ENCODE measurements around the gene GPR39. TPM values are rescaled to one million over a fixed set of nuclear protein-coding genes. Genes with fewer than 3 reads are reported as not detected.
A peak's percentile ranks its signal among the peaks of the same experiment; 100 is the strongest.
"Not testable (repeated sequence)": the region's sequence is repeated elsewhere in the genome, so short reads cannot be mapped to it uniquely, and the experiment has no call there.

GPR39 gene
- total RNA-seq, 1 experiment from 2014 or later = 15.7 TPM

- in situ Hi-C loops (cut with HindIII; ENCODE audit: low pct_unique_long_range_greater_than_20kb, low sequenced_read_pairs) = no loop called here
- DNase-seq (ENCODE audit: low read depth) = no peak
These were observed 59.0 kb downstream of the GPR39 start for GRCh38 chr2:132475615-132476014.

- in situ Hi-C loops (cut with HindIII; ENCODE audit: low pct_unique_long_range_greater_than_20kb, low sequenced_read_pairs) = no loop called here
- DNase-seq (ENCODE audit: low read depth) = no peak
These were observed 60.8 kb downstream of the GPR39 start for GRCh38 chr2:132477436-132477835.

GRCh38 chr2:132477962-132478361 lies 61.4 kb downstream of the GPR39 start:
- in situ Hi-C loops (cut with HindIII; ENCODE audit: low pct_unique_long_range_greater_than_20kb, low sequenced_read_pairs) = no loop called here
- no peak for DNase-seq (ENCODE audit: low read depth)

DNA sequence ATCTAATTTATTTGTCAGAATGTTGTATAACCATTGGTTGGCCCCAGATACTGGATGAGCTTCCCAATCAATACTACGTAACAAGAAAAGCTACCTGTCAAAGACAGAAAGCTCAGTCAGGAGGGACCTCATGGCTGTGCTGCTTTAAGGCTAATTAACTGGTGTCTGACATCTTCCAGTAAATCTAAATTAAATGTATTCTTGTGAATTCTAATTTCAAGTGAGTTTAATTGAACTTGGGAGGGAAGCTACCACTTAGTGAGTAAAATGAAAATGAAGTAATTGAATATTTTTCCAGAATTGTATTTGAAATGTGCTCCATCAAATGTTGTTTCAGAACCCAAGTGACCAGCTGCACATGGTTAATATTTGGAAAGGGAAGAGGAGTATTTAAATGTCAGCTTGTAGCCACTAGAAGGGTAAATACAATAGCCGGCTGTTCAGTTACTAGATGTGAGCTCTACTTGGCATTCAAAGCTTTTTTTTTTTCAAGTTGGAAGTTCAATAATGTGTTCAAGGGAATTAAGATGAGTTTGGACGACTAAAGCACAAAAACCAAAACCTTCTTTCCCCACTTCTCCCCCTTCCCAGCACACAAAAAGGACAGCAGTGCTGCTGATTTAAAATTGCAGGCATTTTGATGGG lies 62.0 kb downstream of the GPR39 start:
- in situ Hi-C loops (cut with HindIII; ENCODE audit: low pct_unique_long_range_greater_than_20kb, low sequenced_read_pairs) = no loop called here
- no peak for DNase-seq (ENCODE audit: low read depth)

DNA sequence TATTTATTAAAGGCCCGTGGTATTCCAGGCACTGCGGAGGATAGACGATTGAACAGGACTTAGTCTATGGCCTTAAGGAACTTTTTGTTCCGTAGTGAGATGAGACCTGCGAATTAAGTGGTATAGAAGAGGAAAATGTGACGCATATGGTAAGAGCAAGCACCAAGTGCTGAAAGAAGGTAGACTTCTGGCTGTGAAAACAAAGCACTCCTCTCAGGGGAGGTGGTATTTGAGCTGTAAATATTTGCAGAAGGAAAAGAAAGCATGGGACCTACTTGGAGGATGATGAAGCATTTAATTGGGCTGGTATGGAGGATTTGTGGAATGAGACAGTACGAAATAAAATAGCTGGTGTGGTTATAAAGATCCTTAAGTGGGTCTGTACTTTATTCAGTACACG lies 62.5 kb downstream of the GPR39 start:
- no peak for DNase-seq (ENCODE audit: low read depth)
- in situ Hi-C loops (cut with HindIII; ENCODE audit: low pct_unique_long_range_greater_than_20kb, low sequenced_read_pairs) = no loop called here

DNA sequence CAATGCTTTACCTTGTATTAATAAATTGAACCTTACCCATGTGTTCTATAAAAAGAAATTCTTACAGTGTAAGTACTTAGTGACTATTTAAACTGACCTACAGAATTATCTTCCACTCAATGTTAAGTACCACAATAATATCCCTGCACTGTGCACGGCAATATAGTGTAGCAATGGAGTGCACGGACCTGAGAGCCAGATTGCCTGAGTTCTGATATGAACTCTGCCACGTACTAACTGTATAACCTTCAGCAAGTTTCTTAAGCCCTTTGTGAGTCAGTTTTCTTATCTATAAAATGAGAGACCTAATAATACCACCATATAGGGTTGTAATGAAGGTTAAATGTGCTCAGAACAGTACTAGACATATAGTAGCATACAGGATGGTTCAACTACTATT lies 66.2 kb downstream of the GPR39 start:
- no peak for DNase-seq (ENCODE audit: low read depth)
- in situ Hi-C loops (cut with HindIII; ENCODE audit: low pct_unique_long_range_greater_than_20kb, low sequenced_read_pairs) = no loop called here

DNA sequence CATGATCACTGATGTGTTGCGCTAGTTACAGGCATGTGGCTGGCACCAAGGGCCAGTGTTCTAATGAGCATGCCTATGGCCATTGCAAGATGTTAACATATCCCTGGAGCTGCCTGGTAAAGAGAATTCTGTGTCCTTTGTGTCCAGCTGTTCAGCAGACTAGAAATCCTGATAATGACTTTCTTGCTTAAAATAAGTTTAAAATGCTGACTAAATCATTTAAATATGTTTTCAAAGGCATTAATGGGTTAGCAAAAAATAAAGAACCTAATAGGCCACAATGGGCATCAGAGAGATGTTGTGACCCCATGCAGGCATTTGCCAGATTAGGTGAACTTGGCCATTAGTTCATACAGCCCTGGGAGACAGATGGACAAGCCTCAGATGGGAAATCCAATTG lies 67.5 kb downstream of the GPR39 start:
- DNase-seq (ENCODE audit: low read depth) = no peak
- in situ Hi-C loops (cut with HindIII; ENCODE audit: low pct_unique_long_range_greater_than_20kb, low sequenced_read_pairs) = no loop called here

DNA sequence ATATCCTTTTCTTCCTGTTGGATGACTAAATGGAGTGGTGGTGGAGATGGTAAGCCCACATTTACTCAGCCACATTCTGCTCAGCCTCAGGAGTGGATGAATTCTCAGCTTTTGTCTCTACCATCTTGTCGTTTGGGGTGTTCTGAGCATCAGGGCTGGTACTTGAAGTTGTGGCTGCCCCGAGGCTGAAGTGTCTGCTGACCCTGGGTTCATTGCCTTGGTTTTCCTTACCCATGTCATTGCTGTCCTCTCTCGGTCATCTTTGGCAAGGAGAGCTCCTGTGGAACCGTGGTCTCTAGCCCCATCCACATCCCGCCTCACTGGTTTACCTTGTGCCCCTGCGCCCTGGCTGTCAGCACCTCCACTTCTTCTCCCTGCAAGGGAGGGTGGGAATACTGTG lies 71.9 kb downstream of the GPR39 start:
- DNase-seq (ENCODE audit: low read depth) = no peak
- in situ Hi-C loops (cut with HindIII; ENCODE audit: low pct_unique_long_range_greater_than_20kb, low sequenced_read_pairs) = no loop called here

- in situ Hi-C loops (cut with HindIII; ENCODE audit: low pct_unique_long_range_greater_than_20kb, low sequenced_read_pairs) = no loop called here
- DNase-seq (ENCODE audit: low read depth) = no peak
These were observed 72.5 kb downstream of the GPR39 start for GRCh38 chr2:132489150-132489549.

DNA sequence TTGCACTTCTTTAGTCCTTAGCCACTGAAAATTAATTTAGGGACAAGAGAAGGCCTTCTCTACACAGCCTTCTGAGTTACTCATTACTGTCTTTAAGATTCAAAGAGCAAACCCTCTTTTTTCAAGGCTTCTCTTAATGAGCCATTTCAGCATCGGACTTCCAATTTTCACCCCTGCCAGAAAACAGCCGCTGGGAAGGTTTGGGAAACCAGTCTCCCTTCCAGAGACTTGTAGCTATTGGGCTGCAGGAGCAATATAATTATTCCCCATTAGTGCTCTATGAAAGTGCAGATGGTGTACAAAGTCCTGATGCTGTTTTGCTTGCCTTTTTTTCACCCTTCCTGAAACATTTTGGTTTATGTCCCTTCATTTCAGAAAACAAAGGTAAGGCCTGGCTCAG lies 79.3 kb downstream of the GPR39 start:
- in situ Hi-C loops (cut with HindIII; ENCODE audit: low pct_unique_long_range_greater_than_20kb, low sequenced_read_pairs) = no loop called here
- DNase-seq (ENCODE audit: low read depth) = no peak

DNA sequence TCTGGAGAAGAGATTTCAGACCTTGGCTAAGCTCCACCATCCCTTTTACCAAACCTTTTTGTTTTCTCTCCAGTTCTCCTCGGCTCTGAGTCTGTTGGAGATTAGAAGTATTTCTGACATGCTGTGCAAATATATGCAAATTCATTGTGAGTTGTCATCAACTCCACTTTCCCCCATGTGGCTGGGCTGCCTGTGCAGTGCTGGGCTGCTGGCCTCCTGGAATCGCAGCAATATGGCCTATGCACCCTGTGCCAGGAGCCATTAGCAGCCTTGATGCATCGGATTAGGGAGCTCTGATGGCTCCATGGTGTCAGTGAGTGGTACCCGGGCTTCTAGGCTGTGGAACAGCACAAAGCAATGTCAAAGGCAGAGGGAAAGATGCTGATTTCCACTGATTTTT lies 80.0 kb downstream of the GPR39 start:
- in situ Hi-C loops (cut with HindIII; ENCODE audit: low pct_unique_long_range_greater_than_20kb, low sequenced_read_pairs) = no loop called here
- DNase-seq (ENCODE audit: low read depth) = no peak

DNA sequence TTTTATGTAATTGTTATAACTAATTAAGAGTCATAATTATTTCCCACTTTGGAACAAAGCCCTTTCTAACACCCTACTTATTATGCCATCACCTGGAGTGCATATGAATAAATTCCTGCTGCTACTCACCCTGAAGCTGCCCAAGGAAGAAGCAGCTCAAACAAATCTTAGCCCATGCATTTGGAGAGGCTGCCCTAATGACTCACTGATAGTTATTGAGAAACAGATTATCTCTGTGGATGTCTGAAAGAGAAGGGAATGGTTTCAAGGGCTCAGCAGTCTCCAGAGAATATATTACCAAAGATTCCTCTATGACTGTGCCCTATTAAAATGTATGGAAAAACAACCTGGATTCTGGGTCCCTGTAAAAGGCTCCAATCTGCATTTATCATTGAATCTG lies 81.0 kb downstream of the GPR39 start:
- in situ Hi-C loops (cut with HindIII; ENCODE audit: low pct_unique_long_range_greater_than_20kb, low sequenced_read_pairs) = no loop called here
- no peak for DNase-seq (ENCODE audit: low read depth)

DNA sequence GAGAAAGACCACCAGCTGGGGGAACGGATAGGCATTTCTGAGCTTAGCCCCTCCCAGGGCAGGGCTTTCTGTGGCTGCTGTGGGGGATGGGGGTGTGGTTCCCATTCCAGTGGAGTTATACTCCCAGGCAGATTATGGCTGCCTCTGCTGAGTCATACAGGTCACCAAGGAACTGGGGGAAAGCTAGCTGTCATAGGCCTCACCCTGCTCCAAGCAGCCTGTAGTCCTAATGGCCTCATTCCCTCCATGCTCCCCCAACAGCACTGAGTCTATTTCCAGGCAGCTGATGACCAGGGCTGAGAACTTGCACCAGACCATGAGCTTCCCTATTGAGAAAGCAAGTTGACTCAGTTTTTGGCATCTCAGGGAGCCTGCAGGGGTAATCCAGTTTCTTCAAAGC lies 87.1 kb downstream of the GPR39 start:
- no peak for DNase-seq (ENCODE audit: low read depth)
- in situ Hi-C loops (cut with HindIII; ENCODE audit: low pct_unique_long_range_greater_than_20kb, low sequenced_read_pairs) = no loop called here

DNA sequence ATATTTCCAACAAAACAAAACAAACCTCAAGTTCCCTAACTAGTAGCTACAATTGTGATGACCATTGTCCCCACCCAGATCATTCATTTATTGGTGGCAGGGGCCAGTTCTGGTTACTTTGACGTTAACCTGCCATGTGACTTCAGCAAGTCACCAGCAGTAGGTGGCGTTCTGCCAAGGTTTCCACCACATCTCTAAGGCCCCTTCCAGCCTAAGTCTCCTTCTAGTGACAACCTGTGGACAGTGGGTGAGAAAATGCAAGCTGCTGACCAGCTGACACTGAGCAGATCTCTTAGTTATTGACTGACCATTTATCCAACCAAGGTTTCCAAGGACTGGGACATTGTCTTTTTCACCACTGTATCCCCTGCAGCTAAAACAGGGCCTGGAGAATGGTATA lies 98.4 kb downstream of the GPR39 start:
- DNase-seq (ENCODE audit: low read depth) = no peak
- in situ Hi-C loops (cut with HindIII; ENCODE audit: low pct_unique_long_range_greater_than_20kb, low sequenced_read_pairs) = no loop called here

- in situ Hi-C loops (cut with HindIII; ENCODE audit: low pct_unique_long_range_greater_than_20kb, low sequenced_read_pairs) = no loop called here
- no peak for DNase-seq (ENCODE audit: low read depth)
These were observed 100.8 kb downstream of the GPR39 start for GRCh38 chr2:132517386-132517785.

- no peak for DNase-seq (ENCODE audit: low read depth)
- in situ Hi-C loops (cut with HindIII; ENCODE audit: low pct_unique_long_range_greater_than_20kb, low sequenced_read_pairs) = no loop called here
These were observed 101.7 kb downstream of the GPR39 start for GRCh38 chr2:132518302-132518701.

- DNase-seq (ENCODE audit: low read depth) = no peak
- in situ Hi-C loops (cut with HindIII; ENCODE audit: low pct_unique_long_range_greater_than_20kb, low sequenced_read_pairs) = no loop called here
These were observed 103.0 kb downstream of the GPR39 start for GRCh38 chr2:132519566-132519965.

DNA sequence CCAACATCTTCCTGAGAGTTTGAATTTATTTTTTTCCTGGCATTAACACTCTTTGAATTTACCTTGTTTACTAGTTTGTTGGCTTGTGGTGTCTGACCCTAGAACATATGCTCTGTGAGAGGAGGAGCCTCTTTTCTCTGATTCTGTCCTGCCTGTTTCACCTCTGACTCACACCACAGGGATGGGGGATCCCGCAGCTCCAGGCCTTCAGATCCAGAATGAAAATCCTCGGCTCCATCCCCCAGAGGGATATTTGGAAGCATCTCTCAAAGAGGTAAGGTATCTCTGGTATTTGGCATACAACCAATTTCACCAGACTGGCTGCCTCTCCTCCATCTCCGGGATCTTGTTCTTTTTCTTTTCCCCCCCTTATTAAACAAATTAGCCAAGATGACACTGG lies 104.7 kb downstream of the GPR39 start:
- in situ Hi-C loops (cut with HindIII; ENCODE audit: low pct_unique_long_range_greater_than_20kb, low sequenced_read_pairs) = no loop called here
- DNase-seq (ENCODE audit: low read depth) = no peak

GRCh38 chr2:132522901-132523300 lies 106.3 kb downstream of the GPR39 start:
- DNase-seq (ENCODE audit: low read depth) = peak; percentile 6
- in situ Hi-C loops (cut with HindIII; ENCODE audit: low pct_unique_long_range_greater_than_20kb, low sequenced_read_pairs) = no loop called here

DNA sequence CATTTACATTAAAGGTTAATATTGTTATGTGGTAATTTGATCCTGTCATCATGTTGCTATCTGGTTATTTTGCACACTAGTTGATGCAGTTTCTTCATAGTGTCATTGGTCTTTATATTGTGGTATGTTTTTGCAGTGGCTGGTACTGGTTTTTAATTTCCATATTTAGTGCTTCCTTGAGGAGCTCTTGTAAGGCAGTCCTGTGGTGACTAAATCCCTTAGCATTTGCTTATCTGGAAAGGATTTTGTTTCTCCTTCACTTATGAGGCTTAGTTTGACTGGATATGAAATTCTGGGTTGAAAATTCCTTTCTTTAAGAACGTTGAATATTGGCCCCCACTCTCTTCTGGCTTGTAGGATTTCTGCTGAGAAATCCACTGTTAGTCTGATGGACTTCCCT lies 120.5 kb downstream of the GPR39 start:
- DNase-seq (ENCODE audit: low read depth); in situ Hi-C loops (cut with HindIII; ENCODE audit: low pct_unique_long_range_greater_than_20kb, low sequenced_read_pairs): not testable (repeated sequence)

All from Caki2 (cell line).